ENCODE data around the gene CNN2.

CNN2 gene

GRCh38 chr19:1032264-1032867, 6.0 kb downstream of the CNN2 start:
- DNase-seq: no peak

- no peak for DNase-seq
Observed at GRCh38 chr19:1035998-1036621, 9.7 kb downstream of the CNN2 start.

GRCh38 chr19:1037621-1038064, 11.2 kb downstream of the CNN2 start:
- DNase-seq: no peak

GRCh38 chr19:1038978-1039645, 12.7 kb downstream of the CNN2 start:
- no peak for DNase-seq

GRCh38 chr19:1039646-1040475, 13.5 kb downstream of the CNN2 start, which contains the start of gene ABCA7:
TSS of gene ABCA7 (plus strand) at chr19:1040107. CDS start at chr19:1041362, 1,255 bp downstream.
- peak; percentile 99 for DNase-seq

GRCh38 chr19:1040476-1041271, 14.3 kb downstream of the CNN2 start:
- DNase-seq: peak; percentile 96

GRCh38 chr19:1041272-1041834, 14.9 kb downstream of the CNN2 start:
- no peak for DNase-seq

- peak; percentile 48 for DNase-seq
Observed at GRCh38 chr19:1041835-1042685, 15.7 kb downstream of the CNN2 start.

- DNase-seq: peak; percentile 44
Observed at GRCh38 chr19:1042689-1043511, 16.5 kb downstream of the CNN2 start.

- DNase-seq: peak; percentile 84
Observed at GRCh38 chr19:1045247-1045603, 18.8 kb downstream of the CNN2 start.

GRCh38 chr19:1046117-1046626, 19.8 kb downstream of the CNN2 start:
- peak; percentile 56 for DNase-seq

- DNase-seq: peak; percentile 41
Observed at GRCh38 chr19:1046836-1047695, 20.7 kb downstream of the CNN2 start.

- DNase-seq: peak; percentile 40
Observed at GRCh38 chr19:1047696-1048147, 21.3 kb downstream of the CNN2 start.

- peak; percentile 50 for DNase-seq
Observed at GRCh38 chr19:1049106-1049505, 22.7 kb downstream of the CNN2 start.

- DNase-seq: no peak
Observed at GRCh38 chr19:1049800-1050199, 23.4 kb downstream of the CNN2 start.

GRCh38 chr19:1050989-1051788, 24.8 kb downstream of the CNN2 start:
- DNase-seq: no peak

- no peak for DNase-seq
Observed at GRCh38 chr19:1051791-1052190, 25.4 kb downstream of the CNN2 start.

Data from islet precursor cell (in vitro differentiated cells).